Prostate gland (tissue), 2 donors: Measurements from ENCODE around the gene DDOST. TPM values are rescaled to one million over a fixed set of nuclear protein-coding genes. Genes with fewer than 3 reads are reported as not detected.

Experiments used
- DNase-seq: peaks from one replicate; pipeline ENCODE4 v3.0.0-alpha.2; 2019; ENCODE audit warnings: low spot score
- H3K27ac ChIP-seq, 2 donors: fragments of 200-600 bp; sonication (generic); 2 replicates each; pipeline ENCODE4 v1.5.1; 2017 to 2019
- H3K27me3 ChIP-seq: fragments of 200-600 bp; sonication (generic); replicated peaks from 2 replicates; pipeline ENCODE4 v1.5.1; 2019; ENCODE audit not compliant: insufficient read depth
- H3K36me3 ChIP-seq, 2 donors: fragments of 200-600 bp; sonication (generic); 1 replicate in 1 of 2; 2 replicates in 1 of 2; pipeline versions ENCODE4 v1.5.1 to v1.8.1; 2017 to 2019
- H3K4me1 ChIP-seq: fragments of 200-600 bp; sonication (generic); replicated peaks from 2 replicates; pipeline ENCODE4 v1.5.1; 2019
- H3K4me3 ChIP-seq, 2 donors: fragments of 200-600 bp; sonication (generic); 2 replicates each; pipeline ENCODE4 v1.5.1; 2017 to 2019
- H3K9me3 ChIP-seq: fragments of 200-600 bp; sonication (generic); 2 replicates; pipeline ENCODE4 v1.5.1; 2017
- CTCF ChIP-seq, 4 experiments: fragments of 200-600 bp in 2 of 4; fragments of 450-650 bp in 2 of 4; sonication (generic) in 2 of 4; IDR thresholded peaks; 1 replicate in 3 of 4; 2 replicates in 1 of 4; pipeline ENCODE4 v1.5.1; 2016 to 2019; ENCODE audit warnings: antibody characterized with exemption in 4 of 4, mild to moderate bottlenecking in 2 of 4, moderate library complexity in 2 of 4
- POLR2A ChIP-seq: fragments of 450-650 bp; IDR thresholded peaks from one replicate; pipeline ENCODE4 v1.6.1; 2016; ENCODE audit warnings: antibody characterized with exemption, mild to moderate bottlenecking
- POLR2AphosphoS5 ChIP-seq: sonication (generic); formaldehyde crosslinking; IDR thresholded peaks from one replicate; pipeline ENCODE4 v1.6.1; 2017; ENCODE audit warnings: antibody characterized with exemption
- WGBS: methylation state at CpG from one replicate; pipeline ENCODE4 v1.1.5; 2018; 5-methylcytosine and 5-hydroxymethylcytosine counted together
- intact Hi-C: fragments of 100-400 bp; cut with DNase I; formaldehyde crosslinking; loops from one replicate; pipeline ENCODE4 v1.14.2; 2022
- total RNA-seq, 2 donors: library from RNA; depleted of rRNA; stranded (reverse); fragments of >200 nt; gene quantifications; one replicate each; pipeline ENCODE4 v1.1.0, GENCODE V29; 2016

Gene DDOST
- total RNA-seq = 100 to 1,000 TPM; 223 to 264 TPM

- TF ChIP-seq POLR2A = peak; percentile 15
- TF ChIP-seq POLR2AphosphoS5 = peak; percentile 95
- peak in 3 of 4 experiments; percentile 62 to 82 (median 71) for TF ChIP-seq CTCF (IDR thresholded peaks at IDR 0.05)
- H3K36me3 ChIP-seq = no peaks in the 10 kb centered on the region
- H3K27me3 ChIP-seq = no peaks in the 10 kb centered on the region
- WGBS = under 1% methylated on average over 40 of the region's 58 CpGs
- no peaks in the 10 kb centered on the region for H3K4me1 ChIP-seq
- H3K9me3 ChIP-seq = no peaks in the 10 kb centered on the region
- peak; percentile 95 for DNase-seq
- intact Hi-C loops = no loop called here
- peak within 1 kb of the TSS; percentile 71 to 78 for H3K27ac ChIP-seq
- peak within 1 kb of the TSS; percentile 72 to 85 for H3K4me3 ChIP-seq
Observed at GRCh38 chr1:20661207-20662109, at the start of gene DDOST. DDOST (minus strand) TSS chr1:20661369; CDS start chr1:20661350, 19 bp downstream.

DNA sequence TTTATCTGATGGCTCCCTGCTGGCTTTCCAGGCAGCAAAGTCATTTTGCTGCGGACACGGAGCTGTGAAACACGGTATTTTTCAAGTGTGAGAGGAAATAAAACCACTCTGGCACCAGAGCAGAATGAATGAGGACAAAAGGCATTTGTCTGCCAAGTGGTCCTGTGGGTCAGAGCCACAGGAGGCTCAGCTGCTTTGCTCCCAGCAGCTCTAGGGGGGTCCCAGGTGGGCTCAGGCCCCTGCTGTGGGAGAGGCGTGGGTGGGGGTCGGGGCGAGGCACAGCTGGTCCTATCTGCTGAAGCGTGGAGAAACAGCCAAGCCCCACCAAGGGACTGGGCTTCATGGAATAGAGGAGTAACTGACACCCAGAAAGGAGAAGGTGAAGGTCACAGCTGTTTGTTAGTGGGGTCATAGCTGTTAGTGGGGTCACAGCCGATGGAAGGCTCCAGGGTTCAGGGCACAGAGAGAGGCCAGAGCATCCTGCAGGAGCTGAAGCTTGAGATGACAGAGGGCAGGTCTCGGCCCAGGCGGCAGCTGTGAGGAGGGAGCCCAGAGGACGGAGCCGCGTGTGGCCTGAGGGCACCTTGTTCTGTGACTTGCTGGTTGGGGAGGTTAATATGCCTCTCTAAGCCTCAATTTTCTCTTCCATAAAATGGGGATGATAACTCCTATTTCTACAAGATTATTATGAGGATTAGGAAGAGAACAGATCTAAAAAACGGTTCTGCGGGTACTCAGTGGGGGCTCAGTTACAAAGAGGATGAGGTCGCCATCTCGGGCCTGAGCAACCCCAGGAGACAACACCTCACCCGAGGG, 49.5 kb upstream of the DDOST start:
- whole genome bisulfite sequencing = 64% methylated on average over 18 of the region's 18 CpGs
- no peak overlapping the region for H3K4me3 ChIP-seq
- H3K9me3 ChIP-seq = no peaks in the 10 kb centered on the region
- no peaks in the 10 kb centered on the region for H3K4me1 ChIP-seq
- H3K27me3 ChIP-seq = no peaks in the 10 kb centered on the region
- intact Hi-C loops = no loop called here
- DNase-seq = no peak
- TF ChIP-seq CTCF (IDR thresholded peaks at IDR 0.05) (no peak), POLR2AphosphoS5 (no peak), POLR2A (no peak)
- H3K27ac ChIP-seq = no peak overlapping the region
- H3K36me3 ChIP-seq = no peaks in the 10 kb centered on the region

GRCh38 chr1:20709868-20710267, 48.7 kb upstream of the DDOST start:
- Histone ChIP-seq H3K27ac (no peak overlapping the region), H3K4me3 (no peak overlapping the region), H3K36me3 (no peaks in the 10 kb centered on the region), H3K4me1 (no peaks in the 10 kb centered on the region), H3K9me3 (no peaks in the 10 kb centered on the region), H3K27me3 (no peaks in the 10 kb centered on the region)
- intact Hi-C loops = no loop called here
- WGBS = 93% methylated on average over 3 of the region's 3 CpGs
- DNase-seq = no peak
- no peak for TF ChIP-seq POLR2AphosphoS5
- TF ChIP-seq CTCF (IDR thresholded peaks at IDR 0.05) = no peak
- no peak for TF ChIP-seq POLR2A

DNA sequence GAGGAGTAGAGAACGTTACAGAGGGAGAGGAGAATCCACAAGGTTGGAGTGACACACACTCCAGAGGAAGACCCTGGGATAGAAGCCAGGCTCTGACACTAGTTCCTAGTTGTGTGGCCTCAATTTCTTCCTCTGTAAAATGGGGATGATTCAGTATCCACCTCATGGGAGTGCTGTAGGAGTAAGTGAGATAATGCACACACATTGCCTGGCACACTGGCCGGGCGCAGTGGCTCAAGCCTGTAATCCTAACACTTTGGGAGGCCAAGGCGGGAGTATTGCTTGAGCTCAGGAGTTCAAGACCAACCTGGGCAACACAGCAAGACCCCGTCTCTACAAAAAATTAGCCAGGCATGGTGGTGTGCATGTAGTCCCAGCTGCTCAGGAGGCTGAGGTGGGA, 47.7 kb upstream of the DDOST start:
- H3K4me3 ChIP-seq = no peak overlapping the region
- no peaks in the 10 kb centered on the region for H3K36me3 ChIP-seq
- 83% methylated on average over 5 of the region's 5 CpGs for WGBS
- no peak overlapping the region for H3K27ac ChIP-seq
- TF ChIP-seq POLR2A (no peak), CTCF (IDR thresholded peaks at IDR 0.05) (no peak), POLR2AphosphoS5 (no peak)
- H3K27me3 ChIP-seq = no peaks in the 10 kb centered on the region
- intact Hi-C loops = no loop called here
- DNase-seq = no peak
- no peaks in the 10 kb centered on the region for H3K9me3 ChIP-seq
- H3K4me1 ChIP-seq = no peaks in the 10 kb centered on the region
